Measurements from ENCODE around the gene CCDC127.

DNA sequence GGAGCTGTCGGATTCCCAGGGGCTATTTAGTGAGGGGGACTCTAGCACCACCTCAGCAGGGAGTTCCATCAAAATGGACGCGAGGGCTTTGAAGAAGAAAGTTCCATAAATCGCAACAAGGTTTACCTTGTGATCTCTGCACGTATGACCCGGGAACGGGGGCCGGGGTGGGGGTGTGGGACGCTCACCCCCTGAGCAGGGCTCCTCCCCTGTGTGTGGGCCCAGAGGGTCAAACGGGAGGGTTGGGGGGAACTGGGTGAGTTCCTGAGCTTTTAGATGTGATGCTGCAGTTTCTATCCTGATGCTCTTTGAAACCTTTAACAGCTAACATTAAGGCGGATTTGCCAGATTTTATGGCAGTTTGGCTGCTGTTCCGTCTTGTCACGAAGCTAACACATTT is 45.5 kb downstream of the CCDC127 start:
- no peak for TF ChIP-seq CTCF (conservative IDR thresholded peaks at IDR 0.05; ENCODE audit: low read depth, low read length)
- TF ChIP-seq EZH2 (IDR thresholded peaks at IDR 0.05; ENCODE audit: low read length, unreplicated experiment) = no peak
